Astrocyte of the cerebellum (primary cell): ENCODE measurements around the gene MRTFB.
A peak's percentile ranks its signal among the peaks of the same experiment; 100 is the strongest.

Experiments
- DNase-seq: peaks from one replicate; pipeline ENCODE4 v3.0.0-alpha.2; 2011; ENCODE audit warnings: low read depth
- H3K4me3 ChIP-seq: 2 replicates; pipeline ENCODE4 v1.5.1; 2011; ENCODE audit warnings: mild to moderate bottlenecking, low read depth, low read length, moderate library complexity
- in situ Hi-C: cut with HindIII; loops from 2 replicates; pipeline ENCODE4 v1.10.0; 2017; ENCODE audit warnings: low sequenced_read_pairs
- TF ChIP-seq, protein P1 (sequence below): IDR thresholded peaks from 2 replicates; pipeline ENCODE4 v1.5.1; 2012; ENCODE audit warnings: low read length, low read depth, moderate library complexity, mild to moderate bottlenecking; ENCODE audit errors: missing control alignments

Gene MRTFB

GRCh38 chr16:14050291-14051027 is 20.7 kb upstream of the MRTFB start:
- DNase-seq = no peak
- no peak overlapping the region for H3K4me3 ChIP-seq
- in situ Hi-C loops = no loop called here
- TF ChIP-seq, protein P1, sequence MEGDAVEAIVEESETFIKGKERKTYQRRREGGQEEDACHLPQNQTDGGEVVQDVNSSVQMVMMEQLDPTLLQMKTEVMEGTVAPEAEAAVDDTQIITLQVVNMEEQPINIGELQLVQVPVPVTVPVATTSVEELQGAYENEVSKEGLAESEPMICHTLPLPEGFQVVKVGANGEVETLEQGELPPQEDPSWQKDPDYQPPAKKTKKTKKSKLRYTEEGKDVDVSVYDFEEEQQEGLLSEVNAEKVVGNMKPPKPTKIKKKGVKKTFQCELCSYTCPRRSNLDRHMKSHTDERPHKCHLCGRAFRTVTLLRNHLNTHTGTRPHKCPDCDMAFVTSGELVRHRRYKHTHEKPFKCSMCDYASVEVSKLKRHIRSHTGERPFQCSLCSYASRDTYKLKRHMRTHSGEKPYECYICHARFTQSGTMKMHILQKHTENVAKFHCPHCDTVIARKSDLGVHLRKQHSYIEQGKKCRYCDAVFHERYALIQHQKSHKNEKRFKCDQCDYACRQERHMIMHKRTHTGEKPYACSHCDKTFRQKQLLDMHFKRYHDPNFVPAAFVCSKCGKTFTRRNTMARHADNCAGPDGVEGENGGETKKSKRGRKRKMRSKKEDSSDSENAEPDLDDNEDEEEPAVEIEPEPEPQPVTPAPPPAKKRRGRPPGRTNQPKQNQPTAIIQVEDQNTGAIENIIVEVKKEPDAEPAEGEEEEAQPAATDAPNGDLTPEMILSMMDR = no peak

DNA sequence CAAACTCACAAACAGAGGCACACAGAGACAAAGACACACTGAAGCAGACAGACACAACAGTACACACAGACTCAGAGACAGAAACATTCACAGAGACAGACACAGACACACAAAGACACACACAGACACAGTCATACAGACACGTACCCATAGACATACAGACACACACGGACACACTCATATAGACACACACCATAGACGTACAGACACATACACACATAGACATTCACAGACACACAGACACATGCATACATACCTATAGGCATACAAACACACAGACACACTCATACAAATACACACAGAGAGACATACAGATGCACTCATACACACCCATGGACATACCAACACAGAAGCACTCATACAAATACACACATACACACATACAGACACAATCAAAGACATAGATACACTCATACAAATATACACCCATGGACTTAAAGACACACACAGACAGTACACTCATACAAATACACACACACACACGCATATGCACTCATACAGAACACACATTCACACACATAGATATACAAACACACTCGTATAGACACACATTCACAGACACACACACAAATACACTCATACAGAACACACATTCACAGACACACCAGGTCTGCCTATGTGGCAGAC is 19.9 kb upstream of the MRTFB start:
- TF ChIP-seq, protein P1 = no peak
- in situ Hi-C loops = no loop called here
- H3K4me3 ChIP-seq = no peak overlapping the region
- no peak for DNase-seq

GRCh38 chr16:14056970-14057369 is 14.1 kb upstream of the MRTFB start:
- TF ChIP-seq, protein P1 = no peak
- DNase-seq = peak; percentile 13
- in situ Hi-C loops = no loop called here
- H3K4me3 ChIP-seq = no peak overlapping the region

GRCh38 chr16:14057878-14058382 is 13.2 kb upstream of the MRTFB start:
- in situ Hi-C loops = no loop called here
- TF ChIP-seq, protein P1 = no peak
- peak; percentile 8 for DNase-seq
- no peak overlapping the region for H3K4me3 ChIP-seq

DNA sequence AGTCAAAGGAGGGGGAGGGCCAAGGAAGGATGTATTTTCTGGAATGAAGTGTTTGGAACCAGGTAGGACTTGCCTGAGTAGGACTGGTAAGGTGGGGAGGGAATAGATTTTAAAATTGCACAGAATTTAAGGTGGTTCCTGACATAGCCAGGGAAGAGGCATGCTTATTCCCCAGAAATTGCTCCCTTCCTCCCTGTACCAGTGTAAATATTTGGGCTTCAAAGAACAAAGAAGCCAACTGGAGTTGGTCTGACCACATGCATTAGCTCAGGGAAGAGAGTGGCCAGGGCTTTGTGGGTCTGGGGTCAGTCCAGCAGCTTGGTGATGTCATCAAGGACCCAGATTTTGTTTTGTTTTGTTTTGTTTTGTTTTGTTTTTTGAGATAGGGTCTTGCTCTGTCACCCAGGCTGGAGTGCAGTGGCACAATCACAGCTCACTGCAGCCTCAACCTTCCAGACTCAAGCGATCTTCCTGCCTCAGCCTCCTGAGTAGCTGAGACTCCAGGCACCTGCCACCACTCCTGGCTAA is 9.3 kb upstream of the MRTFB start:
- H3K4me3 ChIP-seq = no peak overlapping the region
- TF ChIP-seq, protein P1 = no peak
- no peak for DNase-seq
- in situ Hi-C loops = no loop called here

GRCh38 chr16:14062261-14062660 is 8.9 kb upstream of the MRTFB start:
- DNase-seq = no peak
- TF ChIP-seq, protein P1 = no peak
- in situ Hi-C loops = no loop called here
- H3K4me3 ChIP-seq = no peak overlapping the region
